GM13977 (cell line): ENCODE data around the gene RAD51B.

Source experiments
- DNase-seq: peaks from one replicate; pipeline ENCODE4 v3.0.0; 2012; ENCODE audit warnings: low spot score
- in situ Hi-C: fragments of 300-500 bp; cut with MboI; formaldehyde crosslinking; loops from one replicate; pipeline ENCODE4 v1.12.0; 2022; ENCODE audit warnings: low sequenced_read_pairs, low pct_unique_long_range_greater_than_20kb, mixed read lengths, inconsistent platforms; ENCODE audit not compliant: unreplicated experiment
- TF ChIP-seq, protein P1 (sequence below): IDR thresholded peaks from 2 replicates; pipeline ENCODE4 v1.5.1; 2012; ENCODE audit warnings: mild to moderate bottlenecking, control low read depth; ENCODE audit not compliant: insufficient read depth; ENCODE audit errors: extremely low read depth, missing control alignments

RAD51B gene

DNA sequence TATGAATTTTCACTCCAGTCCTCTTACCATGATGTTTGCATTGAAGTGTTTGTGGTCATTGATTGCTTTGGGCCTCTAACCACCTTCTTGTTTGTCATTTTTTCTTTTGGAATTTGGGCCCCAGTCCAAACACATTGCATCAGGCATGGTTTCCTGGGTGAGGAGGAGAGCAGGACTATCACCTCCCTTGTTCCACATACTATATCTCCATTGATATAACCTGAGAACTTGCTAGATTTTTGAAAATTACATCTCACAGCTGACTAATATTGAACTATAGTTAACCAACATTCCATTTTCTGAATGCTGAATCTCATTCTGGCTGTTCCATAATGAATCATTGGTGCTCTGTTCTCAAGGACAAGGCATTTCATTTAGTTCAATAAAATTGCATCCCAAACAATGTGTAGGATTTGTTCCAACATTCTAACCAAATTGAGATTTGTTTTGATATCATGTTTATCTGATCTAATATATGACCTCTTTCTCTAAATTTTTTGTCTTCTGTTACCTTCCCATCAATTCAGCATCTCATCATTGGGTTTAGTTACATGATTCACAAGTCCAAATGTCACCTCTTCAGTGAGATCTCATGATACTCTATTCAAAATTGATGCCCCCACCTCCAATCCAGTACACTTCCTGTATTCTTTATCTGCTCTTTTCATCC is 644.3 kb downstream of the RAD51B start:
- DNase-seq = no peak
- TF ChIP-seq, protein P1, sequence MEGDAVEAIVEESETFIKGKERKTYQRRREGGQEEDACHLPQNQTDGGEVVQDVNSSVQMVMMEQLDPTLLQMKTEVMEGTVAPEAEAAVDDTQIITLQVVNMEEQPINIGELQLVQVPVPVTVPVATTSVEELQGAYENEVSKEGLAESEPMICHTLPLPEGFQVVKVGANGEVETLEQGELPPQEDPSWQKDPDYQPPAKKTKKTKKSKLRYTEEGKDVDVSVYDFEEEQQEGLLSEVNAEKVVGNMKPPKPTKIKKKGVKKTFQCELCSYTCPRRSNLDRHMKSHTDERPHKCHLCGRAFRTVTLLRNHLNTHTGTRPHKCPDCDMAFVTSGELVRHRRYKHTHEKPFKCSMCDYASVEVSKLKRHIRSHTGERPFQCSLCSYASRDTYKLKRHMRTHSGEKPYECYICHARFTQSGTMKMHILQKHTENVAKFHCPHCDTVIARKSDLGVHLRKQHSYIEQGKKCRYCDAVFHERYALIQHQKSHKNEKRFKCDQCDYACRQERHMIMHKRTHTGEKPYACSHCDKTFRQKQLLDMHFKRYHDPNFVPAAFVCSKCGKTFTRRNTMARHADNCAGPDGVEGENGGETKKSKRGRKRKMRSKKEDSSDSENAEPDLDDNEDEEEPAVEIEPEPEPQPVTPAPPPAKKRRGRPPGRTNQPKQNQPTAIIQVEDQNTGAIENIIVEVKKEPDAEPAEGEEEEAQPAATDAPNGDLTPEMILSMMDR = no peak
- in situ Hi-C loops = no loop called here

DNA sequence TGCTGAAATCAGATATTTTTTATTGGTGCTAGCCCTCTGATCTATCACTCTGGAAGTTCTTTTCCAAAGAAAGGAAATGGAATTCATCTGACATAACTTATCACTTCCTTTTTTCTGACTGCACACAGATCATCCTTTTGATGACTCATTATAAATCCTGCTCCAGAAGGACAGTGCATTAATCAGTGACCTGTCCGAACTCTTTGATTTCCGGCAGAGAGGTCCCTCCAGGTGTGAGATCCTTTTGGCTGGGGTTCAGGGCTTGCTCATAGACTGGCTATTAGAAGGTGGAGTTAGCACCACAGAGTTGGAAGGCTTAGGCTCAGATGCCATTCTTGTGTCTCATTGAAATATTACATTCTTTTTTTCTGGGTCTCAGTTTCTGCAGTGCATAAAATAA is 645.1 kb downstream of the RAD51B start:
- DNase-seq = no peak
- in situ Hi-C loops = no loop called here
- TF ChIP-seq, protein P1 = no peak

GRCh38 chr14:68466491-68466977 is 647.0 kb downstream of the RAD51B start:
- in situ Hi-C loops = no loop called here
- TF ChIP-seq, protein P1 = no peak
- no peak for DNase-seq

GRCh38 chr14:68467425-68467824 is 647.8 kb downstream of the RAD51B start:
- in situ Hi-C loops = no loop called here
- DNase-seq = no peak
- TF ChIP-seq, protein P1 = no peak

GRCh38 chr14:68468437-68469207 is 649.0 kb downstream of the RAD51B start:
- no peak for DNase-seq
- TF ChIP-seq, protein P1 = no peak
- in situ Hi-C loops = no loop called here

GRCh38 chr14:68469208-68469713 is 649.7 kb downstream of the RAD51B start:
- in situ Hi-C loops = no loop called here
- TF ChIP-seq, protein P1 = no peak
- no peak for DNase-seq
